Endothelial cell (in vitro differentiated cells): ENCODE data around the gene KREMEN1. TPM values are rescaled to one million over a fixed set of nuclear protein-coding genes. Genes with fewer than 3 reads are reported as not detected.

Experiments
- DNase-seq: peaks from one replicate; pipeline ENCODE4 v3.0.0; 2021; ENCODE audit warnings: low spot score
- H3K27ac Mint-ChIP-seq: one replicate; pipeline ENCODE4 v1.8.0; 2021; ENCODE audit warnings: mixed read lengths, inconsistent platforms; ENCODE audit not compliant: unreplicated experiment
- H3K27me3 Mint-ChIP-seq: one replicate; pipeline ENCODE4 v1.8.0; 2021; ENCODE audit warnings: mild to moderate bottlenecking, moderate library complexity, mixed read lengths, inconsistent platforms; ENCODE audit not compliant: unreplicated experiment
- H3K36me3 Mint-ChIP-seq: one replicate; pipeline ENCODE4 v1.8.0; 2021; ENCODE audit warnings: mild to moderate bottlenecking, low read depth, mixed read lengths, inconsistent platforms; ENCODE audit not compliant: unreplicated experiment
- H3K4me1 Mint-ChIP-seq: one replicate; pipeline ENCODE4 v1.8.0; 2021; ENCODE audit warnings: mild to moderate bottlenecking, mixed read lengths, inconsistent platforms; ENCODE audit not compliant: unreplicated experiment
- H3K4me3 Mint-ChIP-seq: one replicate; pipeline ENCODE4 v1.8.0; 2021; ENCODE audit warnings: mild to moderate bottlenecking, mixed read lengths, inconsistent platforms; ENCODE audit not compliant: unreplicated experiment
- H3K9me3 Mint-ChIP-seq: one replicate; pipeline ENCODE4 v1.8.0; 2021; ENCODE audit warnings: mixed read lengths, inconsistent platforms; ENCODE audit not compliant: unreplicated experiment
- CTCF ChIP-seq: fragments of 200-600 bp; sonication (generic); IDR thresholded peaks from one replicate; pipeline ENCODE4 v1.5.0; 2021; ENCODE audit warnings: antibody characterized with exemption; ENCODE audit not compliant: unreplicated experiment
- total RNA-seq: library from RNA; stranded (reverse); fragmentation: NEBNext Ultra II Directional; extraction: Animal tissue kit (Norgen Biotek cat#: 25700); gene quantifications from one replicate; pipeline ENCODE4 v1.2.1, GENCODE V29; 2021; ENCODE audit not compliant: unreplicated experiment

Gene KREMEN1
- total RNA-seq, 1 donor from 2014 or later, result 3.1 TPM

DNA sequence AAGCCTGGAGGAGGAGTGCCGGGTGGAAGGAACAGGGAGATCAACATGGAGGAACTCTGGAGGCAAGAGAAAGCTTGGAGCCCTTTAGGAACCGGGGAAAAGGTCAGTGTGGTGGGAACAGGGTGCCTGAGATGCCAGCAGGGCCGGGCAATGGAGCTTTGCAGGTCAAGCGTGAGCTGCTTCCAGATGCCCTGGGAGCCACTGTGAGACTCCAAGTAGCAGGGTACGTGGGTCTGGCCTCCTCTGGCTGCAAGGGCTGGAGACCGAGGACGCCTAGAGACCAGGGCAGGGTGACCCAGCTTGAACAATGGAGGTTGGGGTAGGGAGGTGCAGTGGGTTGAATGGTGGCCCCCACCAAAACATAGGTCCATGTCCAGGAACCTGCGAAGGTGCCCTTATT is 117.2 kb downstream of the KREMEN1 start:
- no peak overlapping the region for H3K4me3 Mint-ChIP-seq
- H3K4me1 Mint-ChIP-seq, result peaks cover 2% of the 10 kb centered on the region
- no peaks in the 10 kb centered on the region for H3K36me3 Mint-ChIP-seq
- no peak for TF ChIP-seq CTCF
- no peak overlapping the region for H3K27ac Mint-ChIP-seq
- H3K9me3 Mint-ChIP-seq, result no peaks in the 10 kb centered on the region
- no peak for DNase-seq
- H3K27me3 Mint-ChIP-seq, result peaks cover 3% of the 10 kb centered on the region

GRCh38 chr22:29190918-29191317 is 118.1 kb downstream of the KREMEN1 start:
- TF ChIP-seq CTCF, result no peak

DNA sequence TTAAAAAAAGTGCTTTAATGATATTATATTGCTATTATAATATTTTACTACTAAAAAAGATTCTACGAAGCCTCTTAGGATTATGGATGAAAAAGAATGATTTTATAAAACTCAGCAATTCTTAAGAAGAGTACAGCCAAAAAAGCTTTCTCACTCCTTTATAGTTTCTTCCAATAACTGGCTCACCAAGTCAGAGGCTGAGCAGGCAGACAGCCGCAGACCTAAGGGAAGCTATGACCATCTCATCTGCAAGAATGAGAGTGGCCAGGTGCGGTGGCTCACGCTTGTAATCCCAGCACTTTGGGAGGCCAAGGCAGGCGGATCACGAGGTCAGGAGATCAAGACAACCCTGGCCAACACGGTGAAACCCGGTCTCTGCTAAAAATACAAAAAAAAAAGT is 120.2 kb downstream of the KREMEN1 start:
- no peaks in the 10 kb centered on the region for H3K9me3 Mint-ChIP-seq
- peaks cover 3% of the 10 kb centered on the region for H3K36me3 Mint-ChIP-seq
- peaks cover 13% of the 10 kb centered on the region for H3K4me1 Mint-ChIP-seq
- H3K4me3 Mint-ChIP-seq, result no peak overlapping the region
- TF ChIP-seq CTCF, result no peak
- no peak overlapping the region for H3K27ac Mint-ChIP-seq
- DNase-seq, result no peak
- H3K27me3 Mint-ChIP-seq, result peaks cover 7% of the 10 kb centered on the region

More at GRCh38 chr22:29190918-29191317, 118.1 kb downstream of the KREMEN1 start:
- H3K4me1 Mint-ChIP-seq, result peaks cover 7% of the 10 kb centered on the region
- H3K27me3 Mint-ChIP-seq, result peaks cover 3% of the 10 kb centered on the region
- H3K27ac Mint-ChIP-seq, result no peak overlapping the region
- no peaks in the 10 kb centered on the region for H3K9me3 Mint-ChIP-seq
- H3K36me3 Mint-ChIP-seq, result no peaks in the 10 kb centered on the region
- no peak overlapping the region for H3K4me3 Mint-ChIP-seq
- no peak for DNase-seq

GRCh38 chr22:29194184-29194583 is 121.3 kb downstream of the KREMEN1 start:
- peaks cover 13% of the 10 kb centered on the region for H3K4me1 Mint-ChIP-seq
- peaks cover 3% of the 10 kb centered on the region for H3K36me3 Mint-ChIP-seq
- H3K4me3 Mint-ChIP-seq, result no peak overlapping the region
- TF ChIP-seq CTCF, result peak; percentile 55
- H3K27me3 Mint-ChIP-seq, result peaks cover 7% of the 10 kb centered on the region
- DNase-seq, result no peak
- H3K9me3 Mint-ChIP-seq, result no peaks in the 10 kb centered on the region
- no peak overlapping the region for H3K27ac Mint-ChIP-seq

- H3K27ac Mint-ChIP-seq, result peak overlapping the region; percentile 70
- H3K4me3 Mint-ChIP-seq, result no peak overlapping the region
- no peak for DNase-seq
- peaks cover 13% of the 10 kb centered on the region for H3K4me1 Mint-ChIP-seq
- H3K9me3 Mint-ChIP-seq, result no peaks in the 10 kb centered on the region
- no peak for TF ChIP-seq CTCF
- peaks cover 3% of the 10 kb centered on the region for H3K36me3 Mint-ChIP-seq
- peaks cover 4% of the 10 kb centered on the region for H3K27me3 Mint-ChIP-seq
Observed at GRCh38 chr22:29195118-29195963, 122.5 kb downstream of the KREMEN1 start.
